Neural progenitor cell (in vitro differentiated cells): ENCODE data around the gene TNRC6C. TPM values are rescaled to one million over a fixed set of nuclear protein-coding genes. Genes with fewer than 3 reads are reported as not detected.

ENCODE experiments used
- DNase-seq: peaks from one replicate; pipeline ENCODE4 v3.0.0-alpha.2; 2016; ENCODE audit warnings: low spot score
- H2AFZ ChIP-seq: fragments of 200-600 bp; sonication (generic); replicated peaks from 2 replicates; pipeline ENCODE4 v1.6.1; 2016; ENCODE audit warnings: antibody characterized with exemption
- H3F3A ChIP-seq: fragments of 200-600 bp; sonication (generic); 2 replicates; pipeline ENCODE4 v1.6.1; 2016; ENCODE audit warnings: antibody characterized with exemption, low read depth
- H3K27ac ChIP-seq: fragments of 200-600 bp; sonication (generic); 2 replicates; pipeline ENCODE4 v1.5.1; 2016; ENCODE audit warnings: mild to moderate bottlenecking
- H3K27me3 ChIP-seq: fragments of 200-600 bp; sonication (generic); 2 replicates; pipeline ENCODE4 v1.6.1; 2016; ENCODE audit warnings: mild to moderate bottlenecking, moderate library complexity
- H3K36me3 ChIP-seq: fragments of 200-600 bp; sonication (generic); 2 replicates; pipeline ENCODE4 v1.5.1; 2016
- H3K4me1 ChIP-seq: fragments of 200-600 bp; sonication (generic); 2 replicates; pipeline ENCODE4 v1.6.1; 2016; ENCODE audit warnings: mixed run types
- H3K4me2 ChIP-seq: fragments of 200-600 bp; sonication (generic); 2 replicates; pipeline ENCODE4 v1.6.1; 2016
- H3K4me3 ChIP-seq: fragments of 200-600 bp; sonication (generic); 2 replicates; pipeline ENCODE4 v1.5.1; 2016
- H3K79me2 ChIP-seq: fragments of 200-600 bp; sonication (generic); 2 replicates; pipeline ENCODE4 v1.6.1; 2016; ENCODE audit warnings: low read depth
- H3K9ac ChIP-seq: fragments of 200-600 bp; sonication (generic); 2 replicates; pipeline ENCODE4 v1.6.1; 2016
- H3K9me3 ChIP-seq: fragments of 200-600 bp; sonication (generic); 2 replicates; pipeline ENCODE4 v1.5.1; 2016; ENCODE audit warnings: low read depth
- H4K20me1 ChIP-seq: fragments of 200-600 bp; sonication (generic); 2 replicates; pipeline ENCODE4 v1.6.1; 2016; ENCODE audit warnings: low read depth
- H3K27ac Mint-ChIP-seq: 3 replicates; pipeline ENCODE4 v1.8.0; 2021; ENCODE audit warnings: mixed read lengths
- H3K27me3 Mint-ChIP-seq: 2 replicates; pipeline ENCODE4 v1.8.0; 2022; ENCODE audit warnings: low read depth, mild to moderate bottlenecking, inconsistent platforms, moderate library complexity, mixed read lengths; ENCODE audit not compliant: insufficient read depth
- H3K36me3 Mint-ChIP-seq: 3 replicates; pipeline ENCODE4 v1.8.0; 2021; ENCODE audit warnings: mixed read lengths
- H3K4me1 Mint-ChIP-seq: 3 replicates; pipeline ENCODE4 v1.8.0; 2021; ENCODE audit warnings: mixed read lengths
- H3K4me3 Mint-ChIP-seq: 3 replicates; pipeline ENCODE4 v1.8.0; 2021; ENCODE audit warnings: mild to moderate bottlenecking, moderate library complexity, mixed read lengths
- H3K9me3 Mint-ChIP-seq: 3 replicates; pipeline ENCODE4 v1.8.0; 2020; ENCODE audit warnings: mixed read lengths
- CTCF ChIP-seq: fragments of 200-600 bp; sonication (generic); IDR thresholded peaks from 2 replicates; pipeline ENCODE4 v1.5.1; 2017; ENCODE audit warnings: antibody characterized with exemption, mild to moderate bottlenecking
- EZH2 ChIP-seq: fragments of 200-600 bp; sonication (generic); IDR thresholded peaks from 2 replicates; pipeline ENCODE4 v1.6.1; 2017; ENCODE audit warnings: antibody characterized with exemption, mild to moderate bottlenecking, moderate library complexity
- EZH2phosphoT487 ChIP-seq: fragments of 200-600 bp; sonication (generic); IDR thresholded peaks from 2 replicates; pipeline ENCODE4 v1.6.1; 2017; ENCODE audit warnings: antibody characterized with exemption
- total RNA-seq: library from RNA; depleted of rRNA; stranded (reverse); fragments of >200 nt; gene quantifications from 2 replicates; pipeline ENCODE4 v1.2.3, GENCODE V29; 2015; ENCODE audit warnings: low replicate concordance

The TNRC6C gene
- total RNA-seq, 1 donor from 2014 or later, result 14.9 TPM

GRCh38 chr17:78020717-78021108, 62.2 kb downstream of the TNRC6C start:
- peak overlapping the region; percentile 3 for H3K4me3 Mint-ChIP-seq
- Histone ChIP-seq H3K27me3 (no peaks in the 10 kb centered on the region), H3K79me2 (peaks cover 9% of the 10 kb centered on the region), H3K4me1 (no peaks in the 10 kb centered on the region), H3K36me3 (peaks cover 4% of the 10 kb centered on the region), H4K20me1 (peaks cover 27% of the 10 kb centered on the region), H3K9ac (no peak overlapping the region), H2AFZ (no peak overlapping the region), H3K27ac (no peak overlapping the region), H3K4me2 (no peak overlapping the region), H3K9me3 (no peaks in the 10 kb centered on the region), H3F3A (peaks cover 6% of the 10 kb centered on the region), H3K4me3 (no peak overlapping the region)
- peaks cover 9% of the 10 kb centered on the region for H3K4me1 Mint-ChIP-seq
- H3K27me3 Mint-ChIP-seq, result peaks cover 2% of the 10 kb centered on the region
- no peaks in the 10 kb centered on the region for H3K9me3 Mint-ChIP-seq
- H3K36me3 Mint-ChIP-seq, result no peaks in the 10 kb centered on the region
- TF ChIP-seq CTCF (no peak), EZH2phosphoT487 (no peak)
- DNase-seq, result no peak
- peak overlapping the region; percentile 86 for H3K27ac Mint-ChIP-seq

GRCh38 chr17:78022425-78022824, 63.9 kb downstream of the TNRC6C start:
- Histone ChIP-seq H2AFZ (no peak overlapping the region), H3K36me3 (peaks cover 4% of the 10 kb centered on the region), H3K79me2 (peaks cover 9% of the 10 kb centered on the region), H3F3A (peaks cover 6% of the 10 kb centered on the region), H3K4me1 (no peaks in the 10 kb centered on the region), H3K4me2 (no peak overlapping the region), H3K9me3 (no peaks in the 10 kb centered on the region), H3K27me3 (no peaks in the 10 kb centered on the region), H3K9ac (no peak overlapping the region), H3K4me3 (no peak overlapping the region), H3K27ac (no peak overlapping the region), H4K20me1 (peaks cover 22% of the 10 kb centered on the region)
- Mint-ChIP-seq H3K9me3 (no peaks in the 10 kb centered on the region), H3K4me3 (no peak overlapping the region), H3K36me3 (peaks cover 2% of the 10 kb centered on the region), H3K27ac (peak overlapping the region; percentile 42), H3K4me1 (peaks cover 9% of the 10 kb centered on the region), H3K27me3 (peaks cover 5% of the 10 kb centered on the region)
- DNase-seq, result no peak
- TF ChIP-seq EZH2 (no peak), EZH2phosphoT487 (no peak), CTCF (no peak)

GRCh38 chr17:78023042-78023441, 64.5 kb downstream of the TNRC6C start:
- Histone ChIP-seq H3K79me2 (peaks cover 9% of the 10 kb centered on the region), H2AFZ (no peak overlapping the region), H3K4me1 (no peaks in the 10 kb centered on the region), H3F3A (peaks cover 6% of the 10 kb centered on the region), H3K27ac (no peak overlapping the region), H3K4me2 (no peak overlapping the region), H3K9ac (no peak overlapping the region), H3K4me3 (no peak overlapping the region), H3K9me3 (no peaks in the 10 kb centered on the region), H3K36me3 (peaks cover 4% of the 10 kb centered on the region), H3K27me3 (no peaks in the 10 kb centered on the region), H4K20me1 (peaks cover 22% of the 10 kb centered on the region)
- H3K27me3 Mint-ChIP-seq, result peaks cover 5% of the 10 kb centered on the region
- DNase-seq, result no peak
- H3K4me1 Mint-ChIP-seq, result peaks cover 9% of the 10 kb centered on the region
- H3K27ac Mint-ChIP-seq, result no peak overlapping the region
- H3K36me3 Mint-ChIP-seq, result peaks cover 3% of the 10 kb centered on the region
- no peak overlapping the region for H3K4me3 Mint-ChIP-seq
- TF ChIP-seq EZH2, result no peak
- H3K9me3 Mint-ChIP-seq, result no peaks in the 10 kb centered on the region

- Histone ChIP-seq H3F3A (no peaks in the 10 kb centered on the region), H4K20me1 (peaks cover 3% of the 10 kb centered on the region), H3K79me2 (no peaks in the 10 kb centered on the region), H3K27ac (no peak overlapping the region), H3K9me3 (no peaks in the 10 kb centered on the region), H3K36me3 (no peaks in the 10 kb centered on the region), H3K4me3 (no peak overlapping the region), H3K4me2 (no peak overlapping the region), H3K4me1 (no peaks in the 10 kb centered on the region), H2AFZ (no peak overlapping the region), H3K9ac (no peak overlapping the region), H3K27me3 (no peaks in the 10 kb centered on the region)
- Mint-ChIP-seq H3K27me3 (peaks cover 5% of the 10 kb centered on the region), H3K27ac (no peak overlapping the region), H3K36me3 (peaks cover 3% of the 10 kb centered on the region), H3K4me3 (no peak overlapping the region), H3K9me3 (no peaks in the 10 kb centered on the region), H3K4me1 (peaks cover 2% of the 10 kb centered on the region)
- no peak for DNase-seq
- TF ChIP-seq EZH2phosphoT487 (no peak), CTCF (no peak), EZH2 (no peak)
Observed at GRCh38 chr17:78026381-78026780, 67.9 kb downstream of the TNRC6C start.
